NCI-H446 (cell line): ENCODE results near the gene ARL4C.
A peak's percentile ranks its signal among the peaks of the same experiment; 100 is the strongest.

Experiments used
- DNase-seq, 2 experiments: peaks; one replicate each; lab custom pipeline; 2025; lab: John Stamatoyannopoulos, UW

ARL4C gene

GRCh38 chr2:234496835-234497593 is at the start of gene ARL4C:
TSS of gene ARL4C (minus strand) at chr2:234497081. CDS start at chr2:234496586, 495 bp downstream.
- DNase-seq = peak in 1 of 2 experiments; percentile 60

DNA sequence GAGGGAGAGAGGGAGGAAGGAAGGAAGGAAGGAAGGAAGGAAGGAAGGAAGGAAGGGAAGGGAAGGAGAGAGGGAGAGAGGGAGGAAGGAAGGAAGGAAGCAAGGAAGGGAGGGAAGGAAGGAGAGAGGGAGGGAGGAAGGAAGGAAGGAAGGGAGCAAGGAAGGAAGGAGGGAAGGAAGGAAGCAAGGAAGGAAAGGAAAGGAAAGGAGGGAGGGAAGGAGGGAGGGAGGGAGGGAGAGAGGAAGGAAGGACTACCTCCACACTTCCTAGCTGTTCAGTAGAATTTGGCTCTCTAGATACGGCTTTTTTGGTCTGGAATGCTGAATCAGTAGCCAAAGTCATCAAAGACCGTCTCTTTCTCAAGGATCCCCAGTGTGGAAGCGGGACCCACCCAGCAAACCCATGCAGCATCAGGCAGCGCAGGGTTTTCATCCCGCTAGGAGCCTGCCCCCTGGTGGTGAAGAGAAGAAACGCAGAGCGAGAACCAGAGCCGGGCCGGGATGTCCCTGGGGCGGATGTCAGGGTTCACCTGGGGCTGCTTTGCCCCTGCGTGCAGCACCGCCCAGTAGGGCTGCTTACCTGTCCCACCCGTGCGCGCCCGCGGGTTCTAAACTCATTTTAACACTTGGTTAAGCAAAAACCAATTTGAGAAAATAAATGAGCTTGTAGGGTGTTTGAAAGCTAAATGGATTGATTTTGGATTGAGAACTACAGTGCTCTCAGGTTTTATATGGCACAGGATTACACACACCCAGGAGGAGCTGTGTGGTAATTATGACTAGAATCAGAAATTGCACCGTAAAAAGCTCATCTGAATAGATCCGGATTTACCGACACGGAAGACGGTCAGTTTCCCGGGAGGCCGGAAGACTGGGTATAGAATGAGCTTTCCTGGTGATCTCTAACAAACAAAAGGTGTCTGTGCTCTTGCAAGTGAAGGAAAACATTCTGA is 48.1 kb upstream of the ARL4C start:
- peak; percentile 20 to 81 for DNase-seq

- DNase-seq = no peak
Measured at GRCh38 chr2:234542742-234543141, 45.9 kb upstream of the ARL4C start.

DNA sequence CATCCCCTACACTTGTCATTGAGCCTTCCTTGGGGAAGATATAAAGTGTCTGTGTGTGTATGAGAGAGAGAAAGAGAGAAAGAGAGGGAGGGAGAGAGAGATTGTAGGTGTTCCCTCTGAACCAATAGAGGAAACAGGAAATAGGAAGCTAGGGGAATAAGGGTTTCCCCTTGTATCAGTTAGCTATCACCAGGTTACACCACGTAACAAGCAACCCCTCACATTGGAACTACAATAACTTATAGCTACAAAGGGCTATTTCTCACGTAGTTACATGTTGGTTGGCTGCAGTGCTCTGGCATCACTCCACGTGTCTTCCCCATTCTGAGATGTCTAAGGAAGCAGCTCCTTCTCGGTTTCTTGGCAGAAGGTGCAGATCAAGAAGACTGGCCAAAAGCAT is 41.0 kb upstream of the ARL4C start:
- no peak for DNase-seq

GRCh38 chr2:234536178-234536965 is 39.5 kb upstream of the ARL4C start:
- peak in 1 of 2 experiments; percentile 28 for DNase-seq

GRCh38 chr2:234535464-234535863 is 38.6 kb upstream of the ARL4C start:
- no peak for DNase-seq

- no peak for DNase-seq
Measured at GRCh38 chr2:234534515-234534914, 37.6 kb upstream of the ARL4C start.

DNA sequence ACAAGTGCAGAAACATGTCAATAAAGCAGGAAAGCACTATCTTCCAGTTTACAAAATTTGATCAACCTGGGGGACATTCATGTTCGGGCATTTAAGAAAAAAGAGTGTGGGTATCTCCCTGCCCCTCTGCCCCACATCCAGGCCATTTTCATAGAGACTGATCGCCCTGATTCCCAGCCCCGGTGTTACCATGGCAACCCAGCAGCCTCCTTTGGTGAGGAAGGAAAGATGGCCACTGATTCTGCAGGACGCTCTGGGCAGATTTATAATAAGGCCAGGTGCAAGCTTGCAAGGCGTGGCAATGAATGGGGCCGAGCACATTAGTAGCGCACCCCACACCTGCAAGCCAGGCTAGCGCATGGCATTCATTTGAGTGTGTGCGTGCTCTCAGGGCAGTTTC is 36.7 kb upstream of the ARL4C start:
- no peak for DNase-seq

GRCh38 chr2:234528410-234529148 is 31.7 kb upstream of the ARL4C start:
- no peak for DNase-seq

DNA sequence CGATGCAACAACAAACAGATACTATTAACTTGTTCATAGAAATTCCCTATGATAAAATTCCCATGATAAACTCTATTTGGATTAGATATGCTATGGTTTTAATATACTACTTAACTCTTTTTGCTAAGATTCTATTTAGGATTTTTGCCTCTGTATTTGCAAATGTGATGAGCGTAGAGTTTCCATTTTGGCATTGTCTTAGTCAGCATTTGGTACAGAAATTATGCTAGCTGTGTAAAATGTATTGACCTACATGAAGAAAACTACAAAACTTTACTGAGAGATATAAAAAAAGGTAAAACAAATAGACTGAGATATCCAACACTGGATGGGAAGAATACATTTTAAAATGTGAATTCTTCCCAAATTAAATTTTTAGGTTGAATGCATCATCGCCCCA is 29.8 kb upstream of the ARL4C start:
- no peak for DNase-seq

GRCh38 chr2:234521536-234521935 is 24.7 kb upstream of the ARL4C start:
- no peak for DNase-seq

DNA sequence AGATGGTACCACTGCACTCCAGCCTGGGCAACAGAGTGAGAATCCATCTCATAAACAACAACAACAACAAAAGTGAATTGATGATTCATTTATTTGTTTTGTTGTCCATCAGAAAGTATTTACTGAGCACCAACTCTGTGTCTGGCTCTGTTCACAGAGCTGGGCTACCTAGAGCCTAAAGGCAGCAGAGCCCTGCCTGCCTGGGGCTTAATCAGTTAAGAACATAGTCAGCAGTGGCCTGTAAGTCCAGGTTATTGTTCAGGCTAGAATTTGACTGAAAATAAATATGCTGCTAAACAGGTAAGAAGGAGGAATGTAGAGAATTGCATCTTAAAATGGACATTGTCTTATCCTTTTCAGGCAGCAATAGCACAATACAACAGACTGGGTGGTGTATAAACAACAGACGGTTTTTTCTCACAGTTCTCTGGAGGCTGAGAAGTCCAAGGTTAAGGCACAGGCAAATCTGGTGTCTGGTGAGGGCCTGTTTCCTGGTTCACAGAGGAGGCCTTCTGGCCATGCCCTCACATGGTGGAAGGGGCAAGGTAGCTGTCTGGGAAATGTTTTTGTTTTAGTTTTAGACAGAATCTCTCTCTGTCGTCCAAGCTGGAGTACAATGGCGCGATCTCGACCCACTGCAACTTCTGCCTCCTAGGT is 22.2 kb upstream of the ARL4C start:
- DNase-seq = no peak

DNA sequence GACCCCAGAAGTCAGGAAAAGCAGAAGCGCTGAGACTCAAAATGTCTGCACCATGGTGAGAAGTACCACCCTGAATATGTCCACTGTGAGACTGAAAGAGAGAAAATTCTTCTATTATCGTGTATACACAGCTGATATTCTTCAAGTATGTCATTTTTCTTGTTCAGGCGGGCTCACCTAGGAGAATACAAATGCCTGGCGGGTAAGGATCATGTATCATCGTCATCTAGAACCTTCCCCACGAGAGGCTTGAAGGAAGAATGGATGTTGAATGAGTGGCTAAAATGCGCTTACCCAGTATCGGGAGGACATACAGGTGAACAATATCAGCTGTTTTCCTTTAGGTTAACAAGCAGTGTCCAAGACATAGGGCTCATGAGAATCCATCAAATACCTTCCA is 21.1 kb upstream of the ARL4C start:
- no peak for DNase-seq

- no peak for DNase-seq
Measured at GRCh38 chr2:234514873-234515638, 18.2 kb upstream of the ARL4C start.

- no peak for DNase-seq
Measured at GRCh38 chr2:234514099-234514498, 17.2 kb upstream of the ARL4C start.

- no peak for DNase-seq
Measured at GRCh38 chr2:234512884-234513669, 16.2 kb upstream of the ARL4C start.

DNA sequence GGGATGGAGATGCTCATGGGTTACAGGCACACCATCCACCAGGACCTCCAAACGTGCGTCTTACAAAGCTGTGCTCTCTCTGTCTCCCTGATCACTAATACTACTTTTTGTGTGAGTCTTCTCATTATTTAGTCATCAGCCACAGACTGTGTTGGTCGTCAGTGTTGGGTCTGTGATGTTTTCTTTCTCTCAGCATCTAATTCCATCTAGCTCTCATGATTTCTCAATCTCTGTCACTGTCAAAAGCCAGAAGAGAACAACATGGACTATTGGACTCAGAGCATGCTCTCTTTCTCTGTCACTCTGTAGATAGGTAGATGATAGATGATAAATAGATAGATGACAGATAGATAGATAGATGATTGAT is 6.0 kb upstream of the ARL4C start:
- no peak for DNase-seq

DNA sequence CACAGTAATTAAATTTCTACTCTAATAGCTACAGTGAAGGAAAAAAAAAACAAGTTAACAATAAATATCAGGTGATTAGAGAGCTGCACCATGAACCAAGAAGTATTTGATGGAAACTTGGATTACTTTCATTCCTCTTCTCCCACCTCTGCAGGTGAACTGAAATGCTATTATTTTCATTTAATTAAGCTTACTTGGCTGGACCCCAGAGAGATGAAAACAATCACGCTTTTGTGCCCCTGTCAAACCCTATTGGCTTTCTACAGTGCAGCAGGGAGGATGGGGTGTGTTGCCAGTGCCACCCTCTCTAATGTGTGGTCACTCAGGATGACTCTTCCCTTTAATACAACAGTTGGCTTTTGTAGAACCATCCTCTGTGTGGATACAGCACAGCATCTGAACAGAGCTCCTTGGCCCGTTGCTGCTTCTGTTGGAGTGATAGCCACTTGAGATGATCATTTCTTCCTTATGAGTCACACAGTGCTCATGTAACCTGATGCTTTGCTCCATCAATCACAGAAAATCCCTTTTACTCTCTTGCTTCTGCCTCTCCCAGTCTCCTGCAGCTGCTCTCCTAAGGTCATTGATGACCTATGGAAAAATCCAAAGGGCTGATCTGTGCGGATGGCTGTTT is 5.5 kb upstream of the ARL4C start:
- DNase-seq = peak in 1 of 2 experiments; percentile 33
